ENCODE measurements around the gene SAMMSON. TPM values are rescaled to one million over a fixed set of nuclear protein-coding genes. Genes with fewer than 3 reads are reported as not detected.

The SAMMSON gene
- total and polyA plus RNA-seq, 9 of the 15 experiments (the other 6 are each of a cell fraction or from before 2014, with no cell fraction given): 0.65 to 4.4 (median 1.9) TPM

DNA sequence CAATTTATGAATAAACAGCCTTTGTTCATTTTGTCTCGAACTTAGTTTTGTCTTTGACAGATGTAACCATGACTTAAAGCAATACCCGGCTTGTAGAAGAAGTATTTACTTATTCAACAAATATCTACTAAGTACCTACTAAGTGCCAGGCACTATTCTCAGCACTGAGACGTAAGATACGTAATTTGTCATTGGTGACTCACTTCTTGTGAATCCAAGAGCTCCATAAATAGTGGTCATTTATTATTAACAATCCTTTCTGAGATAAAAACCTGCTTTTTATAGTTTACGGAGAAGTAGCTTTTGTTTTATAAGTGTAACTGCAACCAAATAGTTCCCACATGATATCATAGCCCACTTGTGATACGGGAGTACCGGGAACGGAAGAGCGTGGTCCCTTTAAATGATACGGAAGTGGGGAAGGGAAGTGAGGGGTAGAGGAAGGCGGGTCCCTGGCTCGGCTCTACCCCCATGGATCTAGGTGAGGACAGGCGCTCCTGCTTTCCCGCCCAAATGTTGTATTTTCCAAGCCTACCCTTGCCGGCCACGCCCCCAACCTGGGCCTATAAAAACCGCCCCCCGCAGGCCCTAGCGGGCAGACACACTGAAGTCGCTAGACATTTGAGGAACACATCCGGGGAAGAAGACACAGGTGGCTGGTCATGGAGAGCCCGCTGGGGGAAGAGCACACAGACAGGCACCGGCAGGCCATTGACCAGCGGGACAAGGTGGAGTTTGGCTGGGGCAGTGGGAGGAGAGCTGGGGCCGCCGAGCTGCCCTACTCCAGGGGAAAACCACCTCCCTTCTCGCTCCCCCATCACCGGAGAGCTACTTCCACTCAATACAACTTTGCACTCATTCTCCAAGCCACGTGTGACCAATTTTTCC, at the start of gene SAMMSON (continued):
- TF ChIP-seq, protein P1, sequence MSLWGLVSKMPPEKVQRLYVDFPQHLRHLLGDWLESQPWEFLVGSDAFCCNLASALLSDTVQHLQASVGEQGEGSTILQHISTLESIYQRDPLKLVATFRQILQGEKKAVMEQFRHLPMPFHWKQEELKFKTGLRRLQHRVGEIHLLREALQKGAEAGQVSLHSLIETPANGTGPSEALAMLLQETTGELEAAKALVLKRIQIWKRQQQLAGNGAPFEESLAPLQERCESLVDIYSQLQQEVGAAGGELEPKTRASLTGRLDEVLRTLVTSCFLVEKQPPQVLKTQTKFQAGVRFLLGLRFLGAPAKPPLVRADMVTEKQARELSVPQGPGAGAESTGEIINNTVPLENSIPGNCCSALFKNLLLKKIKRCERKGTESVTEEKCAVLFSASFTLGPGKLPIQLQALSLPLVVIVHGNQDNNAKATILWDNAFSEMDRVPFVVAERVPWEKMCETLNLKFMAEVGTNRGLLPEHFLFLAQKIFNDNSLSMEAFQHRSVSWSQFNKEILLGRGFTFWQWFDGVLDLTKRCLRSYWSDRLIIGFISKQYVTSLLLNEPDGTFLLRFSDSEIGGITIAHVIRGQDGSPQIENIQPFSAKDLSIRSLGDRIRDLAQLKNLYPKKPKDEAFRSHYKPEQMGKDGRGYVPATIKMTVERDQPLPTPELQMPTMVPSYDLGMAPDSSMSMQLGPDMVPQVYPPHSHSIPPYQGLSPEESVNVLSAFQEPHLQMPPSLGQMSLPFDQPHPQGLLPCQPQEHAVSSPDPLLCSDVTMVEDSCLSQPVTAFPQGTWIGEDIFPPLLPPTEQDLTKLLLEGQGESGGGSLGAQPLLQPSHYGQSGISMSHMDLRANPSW (CRISPR knock-in tag; IDR thresholded peaks at IDR 0.05): 0 out of 2 replicates have a peak, but pooled peaks have one; percentile 25
- TF ChIP-seq, protein P2, sequence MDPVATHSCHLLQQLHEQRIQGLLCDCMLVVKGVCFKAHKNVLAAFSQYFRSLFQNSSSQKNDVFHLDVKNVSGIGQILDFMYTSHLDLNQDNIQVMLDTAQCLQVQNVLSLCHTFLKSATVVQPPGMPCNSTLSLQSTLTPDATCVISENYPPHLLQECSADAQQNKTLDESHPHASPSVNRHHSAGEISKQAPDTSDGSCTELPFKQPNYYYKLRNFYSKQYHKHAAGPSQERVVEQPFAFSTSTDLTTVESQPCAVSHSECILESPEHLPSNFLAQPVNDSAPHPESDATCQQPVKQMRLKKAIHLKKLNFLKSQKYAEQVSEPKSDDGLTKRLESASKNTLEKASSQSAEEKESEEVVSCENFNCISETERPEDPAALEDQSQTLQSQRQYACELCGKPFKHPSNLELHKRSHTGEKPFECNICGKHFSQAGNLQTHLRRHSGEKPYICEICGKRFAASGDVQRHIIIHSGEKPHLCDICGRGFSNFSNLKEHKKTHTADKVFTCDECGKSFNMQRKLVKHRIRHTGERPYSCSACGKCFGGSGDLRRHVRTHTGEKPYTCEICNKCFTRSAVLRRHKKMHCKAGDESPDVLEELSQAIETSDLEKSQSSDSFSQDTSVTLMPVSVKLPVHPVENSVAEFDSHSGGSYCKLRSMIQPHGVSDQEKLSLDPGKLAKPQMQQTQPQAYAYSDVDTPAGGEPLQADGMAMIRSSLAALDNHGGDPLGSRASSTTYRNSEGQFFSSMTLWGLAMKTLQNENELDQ (CRISPR knock-in tag; IDR thresholded peaks at IDR 0.05; ENCODE audit: borderline replicate concordance): no peak
- no peak for TF ChIP-seq HLTF (IDR thresholded peaks at IDR 0.05)
- TF ChIP-seq TAF1 (IDR thresholded peaks at IDR 0.05; ENCODE audit: control insufficient read depth, extremely low read depth, insufficient read depth, low read length, severe bottlenecking): peak; percentile 97
- 0 out of 4 replicates have a peak, but pooled peaks of 1 of the 2 experiments have one; percentile 34 for TF ChIP-seq CSDE1 (IDR thresholded peaks at IDR 0.05)
- no peak for TF ChIP-seq BDP1 (IDR thresholded peaks at IDR 0.05; ENCODE audit: insufficient read depth, insufficient read length)
- TF ChIP-seq GTF2F1 (IDR thresholded peaks at IDR 0.05; ENCODE audit: low read depth, low read length): peak; percentile 93
- no peak for TF ChIP-seq SNRNP70 (optimal IDR thresholded peaks at IDR 0.05; ENCODE audit: low read depth, low read length)
- no peak for TF ChIP-seq ZNF174 (CRISPR knock-in tag; IDR thresholded peaks at IDR 0.05)
- TF ChIP-seq, protein P3, sequence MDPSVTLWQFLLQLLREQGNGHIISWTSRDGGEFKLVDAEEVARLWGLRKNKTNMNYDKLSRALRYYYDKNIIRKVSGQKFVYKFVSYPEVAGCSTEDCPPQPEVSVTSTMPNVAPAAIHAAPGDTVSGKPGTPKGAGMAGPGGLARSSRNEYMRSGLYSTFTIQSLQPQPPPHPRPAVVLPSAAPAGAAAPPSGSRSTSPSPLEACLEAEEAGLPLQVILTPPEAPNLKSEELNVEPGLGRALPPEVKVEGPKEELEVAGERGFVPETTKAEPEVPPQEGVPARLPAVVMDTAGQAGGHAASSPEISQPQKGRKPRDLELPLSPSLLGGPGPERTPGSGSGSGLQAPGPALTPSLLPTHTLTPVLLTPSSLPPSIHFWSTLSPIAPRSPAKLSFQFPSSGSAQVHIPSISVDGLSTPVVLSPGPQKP (CRISPR knock-in tag; IDR thresholded peaks at IDR 0.05): no peak
- TF ChIP-seq, protein P4, sequence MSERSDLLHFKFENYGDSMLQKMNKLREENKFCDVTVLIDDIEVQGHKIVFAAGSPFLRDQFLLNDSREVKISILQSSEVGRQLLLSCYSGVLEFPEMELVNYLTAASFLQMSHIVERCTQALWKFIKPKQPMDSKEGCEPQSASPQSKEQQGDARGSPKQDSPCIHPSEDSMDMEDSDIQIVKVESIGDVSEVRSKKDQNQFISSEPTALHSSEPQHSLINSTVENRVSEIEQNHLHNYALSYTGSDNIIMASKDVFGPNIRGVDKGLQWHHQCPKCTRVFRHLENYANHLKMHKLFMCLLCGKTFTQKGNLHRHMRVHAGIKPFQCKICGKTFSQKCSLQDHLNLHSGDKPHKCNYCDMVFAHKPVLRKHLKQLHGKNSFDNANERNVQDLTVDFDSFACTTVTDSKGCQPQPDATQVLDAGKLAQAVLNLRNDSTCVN (CRISPR knock-in tag; IDR thresholded peaks at IDR 0.05): no peak

Measured in K562 (cell line).